ENCODE data around the gene ADARB2.

DNA sequence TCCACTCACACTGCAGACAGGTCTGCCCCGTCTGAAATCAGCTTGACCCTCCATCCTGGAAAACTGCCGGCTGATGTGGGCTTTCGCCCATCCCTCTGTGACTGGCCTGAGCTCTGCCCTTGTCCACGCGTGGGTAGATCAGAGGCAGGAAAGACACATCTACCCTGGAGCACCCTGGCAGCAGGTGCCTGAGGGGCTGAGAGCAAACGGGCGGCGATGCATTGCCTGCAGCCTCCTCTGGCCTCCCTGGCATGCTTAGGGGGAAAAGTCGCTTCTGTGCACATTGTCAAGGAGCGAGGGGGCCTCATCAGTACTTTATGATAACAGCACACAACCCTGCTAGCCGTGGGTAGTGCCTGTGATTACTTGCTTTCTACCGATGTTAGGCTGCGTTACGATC is 109.4 kb downstream of the ADARB2 start:
- TF ChIP-seq EZH2phosphoT487 (IDR thresholded peaks at IDR 0.05; ENCODE audit: insufficient read depth, low read depth) (no peak), EZH2 (IDR thresholded peaks at IDR 0.05; ENCODE audit: insufficient read depth, poor library complexity, severe bottlenecking) (no peak)
